Stimulated activated CD8-positive, alpha-beta memory T cell treated with anti-CD3 and anti-CD28 coated beads, Interleukin-4, amount 100 ng/mL, for 48 hours (primary cell): ENCODE results near the gene RAB3GAP1.

Experiments used
- DNase-seq: peaks from one replicate; pipeline ENCODE4 v3.0.0-alpha.2; 2020

RAB3GAP1 gene

DNA sequence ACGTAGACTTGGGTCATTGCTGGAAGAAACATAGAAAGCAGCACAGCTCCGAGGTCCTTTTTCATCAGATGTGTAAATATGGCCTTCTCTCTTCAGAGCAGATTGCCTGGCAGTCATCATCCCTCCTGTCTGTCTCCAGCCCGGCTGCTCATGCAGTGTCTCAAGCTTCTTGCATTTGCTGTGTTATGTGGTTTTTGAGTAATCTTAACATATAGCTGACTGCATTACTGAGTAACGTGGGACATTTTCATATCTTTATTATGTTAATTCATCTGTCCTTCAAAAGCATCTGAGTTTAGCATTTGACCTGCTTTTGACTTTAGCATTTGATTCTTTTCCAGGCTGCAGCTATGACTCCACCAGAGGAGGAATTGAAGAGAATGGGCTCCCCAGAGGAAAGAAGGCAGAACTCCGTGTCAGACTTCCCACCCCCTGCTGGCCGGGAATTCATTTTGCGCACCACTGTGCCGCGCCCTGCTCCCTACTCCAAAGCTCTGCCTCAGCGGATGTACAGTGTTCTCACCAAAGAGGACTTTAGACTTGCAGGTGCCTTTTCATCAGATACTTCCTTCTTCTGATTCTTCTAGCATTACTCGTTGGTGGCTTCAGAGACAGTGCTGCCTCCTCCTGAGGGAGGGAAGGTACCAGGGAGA lies 116.2 kb downstream of the RAB3GAP1 start:
- no peak for DNase-seq

DNA sequence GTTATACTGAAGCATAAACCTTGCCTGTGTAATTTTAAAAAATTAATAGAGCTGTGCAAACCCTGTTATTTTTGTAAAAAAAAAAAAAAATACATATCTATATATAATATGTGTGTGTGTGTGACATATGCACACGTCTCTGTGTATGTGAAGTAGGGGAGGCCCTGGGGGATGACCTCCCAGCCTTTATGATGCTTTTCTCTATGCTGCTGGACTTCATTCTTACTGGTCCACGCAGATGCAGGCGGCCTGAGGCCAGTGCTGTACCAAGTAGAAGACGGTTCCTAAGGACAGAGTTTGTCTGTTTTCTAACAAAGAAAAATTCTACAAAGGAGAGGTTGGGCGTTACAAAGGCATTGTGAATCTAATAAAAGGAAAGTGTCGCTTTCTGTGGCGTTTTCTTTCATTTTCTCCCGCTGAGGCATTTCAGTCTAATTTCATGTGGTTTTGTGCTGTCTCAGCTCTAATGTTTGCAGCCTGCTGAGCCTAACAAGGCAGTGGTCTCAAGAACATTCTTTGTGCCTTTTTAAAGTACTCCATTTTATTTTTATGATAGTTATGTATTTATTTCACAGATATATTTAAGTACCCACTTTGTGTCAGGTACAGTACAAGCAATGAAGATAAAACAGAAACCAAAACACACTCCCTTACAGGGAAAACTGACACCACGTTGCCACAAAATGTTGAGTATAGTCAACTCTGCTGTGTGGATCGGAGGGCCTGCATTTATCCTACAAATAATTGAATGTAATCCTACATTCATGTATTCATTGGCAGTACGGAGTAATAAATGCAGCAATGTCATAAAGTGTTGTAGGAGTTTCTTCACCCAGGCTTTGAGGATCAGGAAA lies 118.0 kb downstream of the RAB3GAP1 start:
- DNase-seq = no peak

DNA sequence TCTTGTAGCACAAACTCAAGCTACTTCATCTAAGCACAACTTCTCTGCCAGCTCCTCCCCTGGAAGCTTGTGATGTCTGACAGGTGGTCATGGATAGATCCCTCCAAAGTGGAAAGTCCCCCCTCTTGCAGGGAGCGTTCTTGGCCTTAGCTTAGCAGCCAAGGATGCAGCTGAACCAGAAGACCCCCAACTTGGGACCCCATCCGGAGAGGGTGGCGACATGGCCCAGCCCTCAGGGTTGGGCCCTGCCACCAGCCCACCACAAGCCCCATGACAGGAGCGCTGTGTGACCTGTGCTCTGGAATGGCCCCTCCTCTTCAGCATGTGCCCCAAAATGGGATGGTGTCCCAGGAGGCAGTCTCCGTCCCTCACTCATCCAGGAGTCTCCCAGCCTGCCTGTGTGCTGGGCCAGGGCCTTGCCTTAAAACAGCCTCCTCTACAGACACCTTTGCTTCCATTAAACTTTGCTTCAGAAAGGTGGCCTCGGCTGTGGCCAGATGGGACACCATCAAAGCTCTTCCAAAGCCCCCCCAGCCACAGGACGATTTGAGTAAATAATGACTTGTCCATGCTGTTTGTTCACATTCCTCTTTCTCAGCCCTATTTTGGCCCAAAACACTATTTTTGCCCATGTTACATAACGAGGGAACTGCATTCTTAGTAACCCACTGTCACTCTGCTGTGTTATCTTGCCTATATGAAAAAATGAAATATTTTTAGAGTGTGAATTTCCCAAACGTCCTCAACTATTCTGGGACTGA lies 122.1 kb downstream of the RAB3GAP1 start:
- no peak for DNase-seq

DNA sequence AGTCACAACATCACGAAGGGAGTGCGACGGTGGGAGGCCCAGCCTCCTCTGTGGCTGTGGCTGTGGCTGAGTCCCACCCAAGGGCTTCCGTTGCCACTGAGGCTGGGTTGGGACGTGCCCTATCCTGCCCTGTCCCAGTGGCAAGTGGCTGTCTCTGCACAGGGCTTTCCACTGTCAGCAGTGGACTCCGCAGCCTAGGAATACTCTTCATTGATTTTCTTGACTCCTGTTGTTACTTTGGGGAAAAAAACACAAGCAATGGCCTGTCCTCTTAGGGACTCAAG lies 122.7 kb downstream of the RAB3GAP1 start:
- no peak for DNase-seq

DNA sequence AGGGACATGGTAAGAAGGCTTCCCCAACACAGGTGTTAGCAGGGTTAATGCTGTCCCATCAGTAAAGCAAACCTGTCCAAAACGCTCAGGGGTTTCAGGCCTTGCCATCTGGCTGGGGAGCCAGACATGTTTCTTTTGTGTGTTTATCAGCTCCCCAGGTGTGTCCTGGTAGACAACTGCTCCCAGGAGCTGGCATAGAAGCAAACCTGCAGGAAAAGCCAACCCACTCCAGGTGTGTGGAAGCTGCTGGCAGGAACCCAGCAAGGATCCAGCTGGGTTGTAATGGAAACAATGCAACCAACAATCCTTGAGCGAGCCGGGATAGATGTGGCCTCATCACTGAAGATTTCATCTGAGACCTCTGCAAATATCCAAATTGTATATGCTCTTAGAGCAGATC lies 123.1 kb downstream of the RAB3GAP1 start:
- no peak for DNase-seq

DNA sequence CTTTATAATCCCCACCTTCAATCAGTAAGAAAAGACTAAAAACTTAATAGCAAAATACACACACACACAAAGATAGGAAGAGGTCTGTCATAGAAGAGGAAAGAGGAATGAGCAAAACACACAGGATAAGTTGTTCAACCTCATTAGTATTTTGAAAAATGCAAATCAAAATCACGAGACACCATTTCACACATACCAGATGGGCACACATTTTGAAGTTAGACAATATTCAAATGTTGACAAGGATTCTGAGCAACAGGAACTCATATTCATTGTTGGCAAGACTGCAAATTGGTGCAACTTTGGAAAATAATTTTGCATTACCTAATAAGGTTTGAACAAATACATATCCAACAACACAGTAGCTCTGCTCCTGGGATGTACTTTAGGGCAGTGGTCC lies 127.6 kb downstream of the RAB3GAP1 start:
- no peak for DNase-seq

DNA sequence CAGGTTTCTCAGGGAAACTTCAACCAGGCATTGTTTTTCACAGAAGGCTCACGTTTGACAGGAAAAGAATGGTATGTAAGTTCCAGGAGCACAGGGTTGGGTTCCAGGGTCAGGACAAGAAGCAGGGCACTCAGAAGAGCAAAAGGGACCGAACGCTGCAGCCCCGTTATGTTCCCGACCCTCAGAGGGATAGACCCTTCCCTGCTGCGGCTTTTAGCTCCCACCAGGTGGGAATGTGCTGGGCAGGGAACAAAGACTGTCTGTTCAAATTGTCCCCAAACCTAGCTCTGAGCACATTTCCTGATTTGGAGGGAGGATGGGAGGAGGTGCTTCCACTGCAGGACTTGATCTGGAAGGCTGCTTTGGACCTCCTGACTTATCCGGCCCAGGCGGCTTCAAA lies 130.1 kb downstream of the RAB3GAP1 start:
- no peak for DNase-seq

DNA sequence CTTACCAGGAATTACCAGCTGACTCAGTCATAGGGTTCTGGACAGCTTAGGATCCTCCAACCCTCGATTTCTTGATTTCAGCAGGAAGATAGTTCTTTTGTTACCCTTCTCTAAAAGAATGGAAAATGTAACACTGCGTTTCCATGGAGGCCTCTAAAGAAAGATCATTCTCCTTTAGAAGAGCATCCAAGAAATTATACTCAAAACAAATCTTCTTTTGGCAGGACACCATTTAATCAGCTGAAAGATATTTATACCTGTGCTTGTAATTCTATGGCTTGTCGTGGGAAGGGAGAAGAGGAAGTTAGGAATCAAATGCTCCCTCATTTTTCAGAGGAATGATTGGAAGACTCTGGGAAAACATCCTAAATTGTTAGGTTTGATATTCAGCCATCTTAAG lies 130.5 kb downstream of the RAB3GAP1 start:
- no peak for DNase-seq

DNA sequence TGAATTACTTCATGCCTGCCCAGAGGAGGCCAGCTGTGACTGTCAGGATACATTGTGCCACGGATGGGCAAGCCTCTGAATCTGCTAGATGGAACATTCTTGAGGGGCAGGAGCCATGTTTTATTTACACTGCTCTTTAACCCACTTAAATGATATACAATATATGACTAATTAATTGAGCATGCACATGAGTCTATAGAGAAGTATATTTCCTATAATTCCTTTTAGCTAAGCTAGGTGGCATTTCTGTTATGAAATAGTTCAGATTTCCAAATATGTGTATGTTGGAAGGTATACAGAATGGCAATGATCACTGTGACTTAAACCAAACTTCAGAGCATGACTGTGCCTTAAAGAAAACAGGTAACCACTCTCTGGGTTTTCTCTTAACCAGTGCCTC lies 131.7 kb downstream of the RAB3GAP1 start:
- DNase-seq = no peak

DNA sequence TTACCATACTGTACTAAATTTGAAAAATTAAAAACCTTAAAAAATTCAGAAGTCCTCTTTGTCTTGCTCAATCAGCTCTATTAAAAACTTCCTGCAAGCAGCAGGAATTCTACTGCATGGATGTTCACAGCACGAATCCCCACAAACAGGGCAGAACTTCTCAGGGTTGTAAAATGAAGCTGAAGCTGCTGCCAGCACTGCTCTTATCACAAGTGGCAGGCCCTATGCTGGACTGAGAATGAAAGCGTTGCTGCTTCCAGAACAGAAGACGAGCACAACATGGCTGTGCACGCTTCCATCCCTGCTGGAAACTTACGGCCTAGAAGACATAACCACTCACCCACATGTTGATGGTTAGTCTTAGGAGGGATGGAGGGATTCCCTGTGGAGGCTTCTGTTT lies 134.0 kb downstream of the RAB3GAP1 start:
- DNase-seq = no peak

DNA sequence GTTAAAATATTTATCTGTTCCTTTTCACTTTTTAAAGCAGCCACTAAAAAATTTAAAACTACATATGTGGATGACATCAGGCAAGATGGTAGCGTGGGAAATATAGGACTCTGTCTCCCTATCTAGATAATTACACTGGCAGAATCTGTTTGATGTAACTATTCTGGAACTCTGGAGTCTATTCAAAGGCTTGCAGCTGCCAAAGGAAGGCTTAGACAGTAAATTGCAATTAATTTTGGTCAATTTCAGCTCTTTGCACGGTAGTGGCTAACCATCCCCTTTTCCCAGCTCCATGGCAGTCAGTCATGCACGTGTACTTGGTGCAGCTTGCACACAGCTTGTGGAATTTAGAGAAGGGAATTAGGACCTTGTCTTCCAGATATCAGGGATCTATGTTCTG lies 135.2 kb downstream of the RAB3GAP1 start:
- DNase-seq = no peak

DNA sequence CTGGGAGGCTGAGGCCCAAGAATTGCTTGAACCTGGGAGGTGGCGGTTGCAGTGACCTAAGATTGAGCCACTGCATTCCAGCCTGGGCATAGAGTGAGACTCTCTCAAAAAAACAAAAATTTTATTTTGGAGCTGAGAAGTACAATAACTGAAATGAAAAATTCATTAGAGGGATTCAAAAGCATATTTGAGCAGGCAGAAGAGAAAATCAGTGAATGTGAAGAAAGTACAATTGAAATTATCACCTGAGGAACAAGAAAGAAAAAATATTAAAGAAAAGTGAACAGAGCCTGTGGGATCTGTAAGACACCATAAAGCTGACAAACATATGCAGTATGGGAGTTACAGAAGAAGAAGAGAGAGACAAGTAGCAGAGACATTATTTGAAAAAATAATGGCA lies 137.1 kb downstream of the RAB3GAP1 start:
- DNase-seq = no peak

DNA sequence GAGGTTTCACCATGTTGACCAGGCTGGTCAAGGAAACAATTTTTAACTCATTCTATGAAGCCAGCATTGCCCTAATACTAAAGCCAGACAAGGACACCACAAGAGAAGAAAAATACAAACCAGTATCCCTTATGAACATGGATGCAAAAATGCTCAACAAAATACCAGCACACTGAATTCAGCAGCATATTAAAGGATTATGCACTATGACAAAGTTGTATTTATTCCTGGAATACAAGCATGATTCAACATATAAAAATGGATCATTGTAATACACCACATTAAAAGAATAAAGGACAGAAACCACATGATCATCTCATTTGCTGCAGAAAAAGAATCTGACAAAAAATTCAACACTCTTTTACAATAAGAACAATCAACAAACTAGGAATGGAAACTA lies 138.7 kb downstream of the RAB3GAP1 start:
- no peak for DNase-seq

DNA sequence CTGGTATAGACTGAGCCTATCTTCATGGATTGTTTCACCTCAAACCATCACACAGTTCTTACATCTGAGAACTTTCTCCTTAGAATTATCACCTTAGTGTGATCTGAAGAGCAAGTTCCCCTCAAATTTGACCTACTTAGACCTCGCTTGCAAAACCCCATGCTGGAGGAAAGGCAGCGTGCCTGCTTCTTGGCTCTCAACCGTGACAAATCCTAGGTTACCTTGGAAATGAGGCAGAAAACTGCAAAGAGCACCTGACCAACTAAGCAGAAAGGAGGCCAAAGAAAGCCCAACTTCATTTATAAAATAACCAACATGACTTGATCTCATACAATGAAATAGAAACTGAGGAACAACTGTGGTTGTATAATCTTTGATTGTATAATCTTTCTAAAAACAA lies 146.4 kb downstream of the RAB3GAP1 start:
- no peak for DNase-seq

DNA sequence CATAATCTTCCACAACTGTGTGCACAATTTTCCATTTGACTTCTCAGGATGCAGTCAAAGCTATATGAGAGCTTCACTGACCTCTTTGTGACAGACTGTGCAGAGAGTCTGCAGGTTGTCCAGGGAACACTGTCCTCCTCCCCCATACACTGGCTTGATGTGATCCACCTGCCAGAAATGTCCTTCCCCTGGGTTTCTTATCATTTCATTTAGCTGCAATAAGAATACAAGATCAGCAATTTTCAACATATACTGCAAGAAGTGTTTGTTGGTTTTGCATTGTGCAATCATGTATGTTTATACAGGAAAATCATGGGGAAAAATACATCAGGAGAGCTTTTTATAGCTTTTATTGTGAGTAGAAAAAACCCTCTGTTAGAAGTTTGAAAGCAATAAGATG lies 150.7 kb downstream of the RAB3GAP1 start:
- no peak for DNase-seq

DNA sequence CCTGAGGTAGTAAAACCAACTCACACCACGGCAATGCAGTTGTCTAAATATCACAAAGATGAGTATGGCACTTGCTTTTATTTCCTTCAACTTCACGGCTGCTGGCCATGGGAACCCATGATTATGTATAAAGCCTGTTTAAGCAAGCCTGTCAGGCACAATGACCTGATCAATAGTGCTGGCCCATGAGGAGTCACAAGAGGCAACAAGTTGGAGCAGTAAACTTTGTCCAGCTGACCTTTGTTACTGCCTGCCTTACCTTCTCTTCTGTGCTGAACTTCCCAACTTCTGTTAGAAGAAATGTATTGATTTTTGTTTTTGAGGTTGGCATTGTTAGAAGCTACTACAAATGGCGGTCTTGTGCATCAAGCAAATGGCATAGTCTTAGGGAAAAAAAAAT lies 151.9 kb downstream of the RAB3GAP1 start:
- DNase-seq = no peak

DNA sequence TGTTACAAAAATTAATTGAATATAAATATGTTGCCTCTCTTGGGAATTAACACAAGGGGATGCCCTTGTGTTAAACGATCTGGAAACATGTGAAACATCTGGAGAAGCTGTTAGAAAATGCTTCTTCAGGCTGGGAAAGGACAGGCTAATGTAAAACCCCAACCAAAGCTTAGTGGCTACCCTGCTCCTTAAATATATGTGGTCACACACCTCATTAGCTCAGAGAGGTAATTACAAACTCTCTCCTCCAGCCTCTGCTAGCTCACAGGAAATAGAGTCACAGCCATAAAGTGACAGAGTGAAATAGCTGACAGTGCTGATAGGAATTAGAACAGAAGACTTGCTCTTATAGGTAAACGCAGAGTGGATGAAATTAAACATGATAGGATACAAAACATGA lies 155.9 kb downstream of the RAB3GAP1 start:
- no peak for DNase-seq

DNA sequence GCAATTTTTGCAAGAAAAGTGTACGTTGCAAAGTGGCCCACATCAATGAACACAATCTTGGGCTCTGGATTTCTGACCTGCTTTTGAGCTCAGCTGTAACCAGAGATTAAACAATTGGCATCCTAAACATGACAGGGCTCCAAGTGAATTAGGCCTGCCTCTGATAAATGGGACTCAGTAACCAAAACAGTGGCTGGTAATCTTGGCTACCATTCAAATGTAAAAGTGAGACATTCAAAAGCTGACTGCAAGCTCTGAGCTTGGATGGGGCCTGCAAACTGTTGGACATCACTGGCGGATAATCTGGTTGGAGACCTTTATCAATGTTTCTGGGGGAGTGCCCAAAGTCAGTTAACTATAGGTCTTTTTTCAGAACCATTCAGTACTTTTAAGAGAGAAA lies 160.7 kb downstream of the RAB3GAP1 start:
- DNase-seq = no peak

DNA sequence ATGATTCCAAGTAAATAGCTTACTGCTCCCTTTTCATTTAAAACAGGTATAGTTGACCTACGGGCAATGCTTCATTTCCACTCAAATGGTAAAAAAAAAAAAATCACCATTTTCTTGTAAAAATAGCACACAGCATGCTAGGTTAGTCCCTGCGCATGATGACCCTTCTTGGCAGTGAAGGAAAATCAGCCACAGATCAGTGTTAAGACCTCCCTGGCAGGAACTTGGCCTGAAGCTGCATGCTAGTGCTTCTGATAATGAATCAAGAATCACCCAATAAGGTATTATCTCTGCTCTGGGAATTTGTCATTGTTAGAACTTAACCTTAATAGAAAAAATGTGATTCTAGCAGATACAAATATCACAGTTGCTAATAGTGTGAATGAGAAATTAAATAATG lies 166.3 kb downstream of the RAB3GAP1 start:
- no peak for DNase-seq

DNA sequence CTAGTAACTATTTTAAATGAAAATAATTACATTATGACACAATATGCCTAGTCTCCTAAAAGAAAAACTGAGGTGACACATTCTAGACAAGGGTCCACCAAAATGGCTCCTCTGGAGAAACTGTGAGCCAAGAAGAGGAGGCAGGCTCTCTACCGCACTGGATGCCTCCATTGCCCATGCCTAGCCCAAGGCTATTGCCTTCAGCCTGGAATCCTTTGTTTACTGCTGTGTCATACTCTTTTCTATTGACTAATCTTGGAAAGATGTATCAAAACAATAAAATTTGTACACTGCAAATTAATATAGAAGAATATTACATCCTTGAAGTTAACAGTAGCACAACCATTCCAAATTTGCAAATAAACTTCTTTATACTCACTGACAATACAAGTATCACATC lies 167.1 kb downstream of the RAB3GAP1 start:
- DNase-seq = no peak
